ENCODE results near the gene MCM5.

The MCM5 gene

DNA sequence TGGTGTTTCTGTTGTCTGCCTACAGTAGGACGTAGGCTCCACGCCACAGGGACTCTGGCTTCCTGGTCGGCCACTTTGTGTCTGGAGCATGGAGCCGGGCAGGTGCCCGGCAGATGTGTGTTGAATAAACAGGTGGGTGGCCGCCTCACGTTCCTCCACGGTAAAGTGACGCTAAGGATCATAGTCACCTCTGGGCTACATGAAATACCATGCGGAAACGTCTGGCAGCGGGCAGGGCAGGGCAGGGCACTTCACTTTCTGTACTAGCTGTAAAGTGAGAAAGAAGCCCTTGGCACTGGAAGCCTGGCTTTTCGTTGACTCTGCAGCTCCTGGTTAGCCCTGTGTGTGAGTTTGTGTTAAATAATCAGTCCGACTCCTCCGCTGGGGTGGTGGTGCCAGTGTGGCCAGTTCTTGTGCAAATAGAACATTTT lies 52.4 kb downstream of the MCM5 start:
- H3K4me1 ChIP-seq (ENCODE audit: insufficient read depth, low read length, severe bottlenecking), result peaks cover 10% of the 10 kb centered on the region
- H4K20me1 ChIP-seq (ENCODE audit: insufficient read depth, low read length), result no peaks in the 10 kb centered on the region
- no peaks in the 10 kb centered on the region for H3K79me2 ChIP-seq (ENCODE audit: insufficient read depth, low read length)
- no peaks in the 10 kb centered on the region for H3K9me2 ChIP-seq (ENCODE audit: low read depth, low read length)
- TF ChIP-seq, protein P1, sequence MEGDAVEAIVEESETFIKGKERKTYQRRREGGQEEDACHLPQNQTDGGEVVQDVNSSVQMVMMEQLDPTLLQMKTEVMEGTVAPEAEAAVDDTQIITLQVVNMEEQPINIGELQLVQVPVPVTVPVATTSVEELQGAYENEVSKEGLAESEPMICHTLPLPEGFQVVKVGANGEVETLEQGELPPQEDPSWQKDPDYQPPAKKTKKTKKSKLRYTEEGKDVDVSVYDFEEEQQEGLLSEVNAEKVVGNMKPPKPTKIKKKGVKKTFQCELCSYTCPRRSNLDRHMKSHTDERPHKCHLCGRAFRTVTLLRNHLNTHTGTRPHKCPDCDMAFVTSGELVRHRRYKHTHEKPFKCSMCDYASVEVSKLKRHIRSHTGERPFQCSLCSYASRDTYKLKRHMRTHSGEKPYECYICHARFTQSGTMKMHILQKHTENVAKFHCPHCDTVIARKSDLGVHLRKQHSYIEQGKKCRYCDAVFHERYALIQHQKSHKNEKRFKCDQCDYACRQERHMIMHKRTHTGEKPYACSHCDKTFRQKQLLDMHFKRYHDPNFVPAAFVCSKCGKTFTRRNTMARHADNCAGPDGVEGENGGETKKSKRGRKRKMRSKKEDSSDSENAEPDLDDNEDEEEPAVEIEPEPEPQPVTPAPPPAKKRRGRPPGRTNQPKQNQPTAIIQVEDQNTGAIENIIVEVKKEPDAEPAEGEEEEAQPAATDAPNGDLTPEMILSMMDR (IDR thresholded peaks at IDR 0.05; ENCODE audit: low read length), result no peak
- TF ChIP-seq EZH2 (IDR thresholded peaks at IDR 0.05; ENCODE audit: borderline replicate concordance, low read length), result no peak
- H2AFZ ChIP-seq (ENCODE audit: low read length), result no peak overlapping the region
- H3K27me3 ChIP-seq (ENCODE audit: insufficient read depth, low read length), result no peaks in the 10 kb centered on the region
- peaks cover 14% of the 10 kb centered on the region for H3K36me3 ChIP-seq (ENCODE audit: insufficient read depth, low read length)
- H3F3A ChIP-seq (ENCODE audit: insufficient read depth, low read length), result no peaks in the 10 kb centered on the region
- H3K9ac ChIP-seq (ENCODE audit: low read length), result no peak overlapping the region
- H3K4me2 ChIP-seq (ENCODE audit: low read length), result no peak overlapping the region
- H3K9me3 ChIP-seq (ENCODE audit: low read length), result no peaks in the 10 kb centered on the region
- H3K4me3 ChIP-seq (ENCODE audit: low read depth, low read length, poor library complexity, severe bottlenecking), result no peak overlapping the region
- no peak overlapping the region for H3K27ac ChIP-seq (ENCODE audit: low read depth, low read length, poor library complexity, severe bottlenecking)

GRCh38 chr22:35452810-35453743 lies 53.1 kb downstream of the MCM5 start:
- TF ChIP-seq, protein P1 (IDR thresholded peaks at IDR 0.05; ENCODE audit: low read length), result no peak
- TF ChIP-seq EZH2 (IDR thresholded peaks at IDR 0.05; ENCODE audit: borderline replicate concordance, low read length), result no peak
- no peaks in the 10 kb centered on the region for H3F3A ChIP-seq (ENCODE audit: insufficient read depth, low read length)

DNA sequence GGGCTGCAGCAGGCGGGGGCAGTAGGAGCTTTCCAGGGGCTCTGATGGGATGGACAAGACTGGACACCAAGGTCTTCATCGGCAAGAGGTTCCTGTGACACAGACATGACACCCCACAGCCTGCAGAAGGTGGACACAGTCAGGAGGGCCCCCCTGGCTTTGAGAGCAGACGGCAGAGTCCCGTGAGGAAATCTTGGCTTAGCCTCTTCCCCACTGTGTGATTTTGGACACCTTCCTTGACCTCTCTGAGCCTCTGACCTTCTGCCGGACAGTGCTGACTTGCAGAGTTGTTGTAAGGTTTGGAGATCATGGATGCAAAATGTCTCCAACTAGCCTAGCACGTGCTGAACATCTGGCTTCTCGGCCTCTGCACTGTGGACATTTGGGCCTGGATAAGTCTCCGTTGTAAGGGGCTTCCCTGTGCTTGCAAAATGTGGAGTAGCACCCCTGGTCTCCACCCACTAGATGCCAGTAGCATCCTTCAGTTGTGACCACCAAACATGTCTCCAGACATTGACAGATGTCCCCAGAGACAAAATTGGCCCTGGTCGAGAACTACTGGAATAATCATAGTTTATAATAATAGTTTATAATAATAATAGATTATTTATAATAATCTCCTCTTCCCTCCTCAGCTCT lies 54.6 kb downstream of the MCM5 start:
- Histone ChIP-seq H2AFZ (ENCODE audit: low read length) (no peak overlapping the region), H3K9ac (ENCODE audit: low read length) (no peak overlapping the region), H3K4me3 (ENCODE audit: low read depth, low read length, poor library complexity, severe bottlenecking) (no peak overlapping the region), H3F3A (ENCODE audit: insufficient read depth, low read length) (no peaks in the 10 kb centered on the region), H4K20me1 (ENCODE audit: insufficient read depth, low read length) (no peaks in the 10 kb centered on the region), H3K36me3 (ENCODE audit: insufficient read depth, low read length) (peaks cover 5% of the 10 kb centered on the region; the same call in 1 of the 2 replicates), H3K9me2 (ENCODE audit: low read depth, low read length) (no peaks in the 10 kb centered on the region), H3K9me3 (ENCODE audit: low read length) (no peaks in the 10 kb centered on the region), H3K4me1 (ENCODE audit: insufficient read depth, low read length, severe bottlenecking) (no peaks in the 10 kb centered on the region), H3K4me2 (ENCODE audit: low read length) (no peak overlapping the region), H3K27me3 (ENCODE audit: insufficient read depth, low read length) (no peaks in the 10 kb centered on the region), H3K27ac (ENCODE audit: low read depth, low read length, poor library complexity, severe bottlenecking) (no peak overlapping the region), H3K79me2 (ENCODE audit: insufficient read depth, low read length) (no peaks in the 10 kb centered on the region)
- TF ChIP-seq, protein P1 (IDR thresholded peaks at IDR 0.05; ENCODE audit: low read length), result no peak
- TF ChIP-seq EZH2 (IDR thresholded peaks at IDR 0.05; ENCODE audit: borderline replicate concordance, low read length), result no peak

More at GRCh38 chr22:35452810-35453743, 53.1 kb downstream of the MCM5 start:
- no peaks in the 10 kb centered on the region for H3K9me3 ChIP-seq (ENCODE audit: low read length)
- no peaks in the 10 kb centered on the region for H3K9me2 ChIP-seq (ENCODE audit: low read depth, low read length)
- no peaks in the 10 kb centered on the region for H3K27me3 ChIP-seq (ENCODE audit: insufficient read depth, low read length)
- no peak overlapping the region for H3K9ac ChIP-seq (ENCODE audit: low read length)
- peaks cover 3% of the 10 kb centered on the region for H3K4me1 ChIP-seq (ENCODE audit: insufficient read depth, low read length, severe bottlenecking)
- H3K27ac ChIP-seq (ENCODE audit: low read depth, low read length, poor library complexity, severe bottlenecking), result no peak overlapping the region
- H3K36me3 ChIP-seq (ENCODE audit: insufficient read depth, low read length), result peaks cover 14% of the 10 kb centered on the region
- H4K20me1 ChIP-seq (ENCODE audit: insufficient read depth, low read length), result no peaks in the 10 kb centered on the region
- no peaks in the 10 kb centered on the region for H3K79me2 ChIP-seq (ENCODE audit: insufficient read depth, low read length)
- H3K4me3 ChIP-seq (ENCODE audit: low read depth, low read length, poor library complexity, severe bottlenecking), result no peak overlapping the region
- no peak overlapping the region for H2AFZ ChIP-seq (ENCODE audit: low read length)
- no peak overlapping the region for H3K4me2 ChIP-seq (ENCODE audit: low read length)
